G401 (cell line): Measurements from ENCODE around the gene HPN. TPM values are rescaled to one million over a fixed set of nuclear protein-coding genes. Genes with fewer than 3 reads are reported as not detected.
"Not testable (repeated sequence)": the region's sequence is repeated elsewhere in the genome, so short reads cannot be mapped to it uniquely, and the experiment has no call there.

Experiments
- DNase-seq: peaks from one replicate; pipeline ENCODE4 v3.0.0-alpha.2; 2015; ENCODE audit warnings: low spot score
- in situ Hi-C: cut with HindIII; loops from 2 replicates; pipeline ENCODE4 v1.10.0; 2016; ENCODE audit warnings: low sequenced_read_pairs, mixed read lengths
- total RNA-seq: library from RNA; depleted of rRNA; stranded (reverse); fragments of >200 nt; shearing (Covaris generic); gene quantifications from 2 replicates; pipeline ENCODE4 v1.2.3, GENCODE V29; 2014

HPN gene
- total RNA-seq, 1 experiment from 2014 or later, result not detected

- in situ Hi-C loops, result no loop called here
- no peak for DNase-seq
Measured at GRCh38 chr19:35093430-35093829, 51.9 kb downstream of the HPN start.

DNA sequence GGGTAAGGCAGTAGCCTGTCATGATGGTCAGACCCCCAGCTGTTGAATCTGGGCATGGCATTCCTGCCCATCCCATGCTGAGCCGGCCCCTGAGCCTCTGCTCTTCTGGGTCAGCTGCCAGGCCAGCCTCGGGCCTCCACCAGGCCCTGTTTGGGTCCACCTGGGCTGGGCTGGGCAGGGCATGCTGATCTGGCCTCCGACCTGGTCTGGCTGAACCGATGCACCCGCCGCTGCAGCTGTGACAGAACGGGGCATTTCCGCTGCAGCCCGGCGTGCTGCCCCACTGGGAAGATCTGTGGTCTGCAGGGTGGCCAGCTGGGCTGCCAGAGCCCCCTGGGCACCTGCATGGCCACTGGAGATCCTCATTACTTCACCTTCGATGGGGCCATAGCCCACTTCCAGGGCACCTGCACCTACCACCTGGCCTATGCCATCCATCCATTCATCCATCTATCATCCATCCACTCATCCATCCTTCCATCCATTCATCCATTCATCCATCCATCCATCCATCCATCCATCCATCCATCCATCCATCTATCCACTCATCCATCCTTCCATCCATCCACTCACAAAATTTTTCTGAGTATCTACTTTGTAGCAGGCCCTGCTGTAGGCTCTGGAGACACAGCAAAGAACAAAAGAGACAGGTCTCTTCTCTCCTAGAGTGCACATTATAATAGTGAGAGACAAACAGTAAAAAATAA lies 52.6 kb downstream of the HPN start:
- no peak for DNase-seq
- in situ Hi-C loops, result no loop called here

- in situ Hi-C loops, result no loop called here
- no peak for DNase-seq
Measured at GRCh38 chr19:35094656-35095055, 53.1 kb downstream of the HPN start.

- DNase-seq, result peak; percentile 98
- in situ Hi-C loops, result no loop called here
Measured at GRCh38 chr19:35095667-35096368, 54.3 kb downstream of the HPN start.

DNA sequence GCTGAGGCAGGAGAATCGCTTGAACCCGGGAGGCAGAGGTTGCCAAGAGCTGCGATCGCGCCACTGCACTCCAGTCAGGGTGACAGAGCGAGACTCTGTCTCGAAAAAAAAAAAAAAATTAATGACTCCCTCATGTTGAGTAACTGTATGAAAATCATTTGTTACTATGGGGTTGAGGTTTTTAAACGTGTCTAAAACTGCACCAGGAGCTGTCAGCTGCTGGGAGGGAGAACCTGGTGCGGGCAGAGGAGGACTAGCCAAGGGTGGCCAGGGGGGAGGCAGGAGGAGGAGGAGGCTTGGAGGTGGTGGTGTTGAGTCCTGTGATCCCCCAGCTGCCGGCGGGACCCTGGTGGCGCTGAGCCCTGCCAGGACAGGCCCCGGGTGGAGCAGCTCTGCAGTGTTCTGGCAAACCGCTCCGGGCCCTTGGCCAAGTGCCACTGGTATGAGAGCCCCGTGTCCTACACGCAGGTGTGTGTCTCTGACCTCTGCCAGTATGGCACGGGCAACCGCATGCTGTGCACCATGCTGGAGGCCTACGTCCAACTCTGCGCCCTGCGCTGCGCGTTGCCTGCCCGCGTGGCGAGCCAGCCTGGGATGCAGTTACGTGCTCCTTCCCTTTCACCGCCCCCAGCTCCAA lies 57.0 kb downstream of the HPN start:
- in situ Hi-C loops, result no loop called here
- peak; percentile 57 for DNase-seq

DNA sequence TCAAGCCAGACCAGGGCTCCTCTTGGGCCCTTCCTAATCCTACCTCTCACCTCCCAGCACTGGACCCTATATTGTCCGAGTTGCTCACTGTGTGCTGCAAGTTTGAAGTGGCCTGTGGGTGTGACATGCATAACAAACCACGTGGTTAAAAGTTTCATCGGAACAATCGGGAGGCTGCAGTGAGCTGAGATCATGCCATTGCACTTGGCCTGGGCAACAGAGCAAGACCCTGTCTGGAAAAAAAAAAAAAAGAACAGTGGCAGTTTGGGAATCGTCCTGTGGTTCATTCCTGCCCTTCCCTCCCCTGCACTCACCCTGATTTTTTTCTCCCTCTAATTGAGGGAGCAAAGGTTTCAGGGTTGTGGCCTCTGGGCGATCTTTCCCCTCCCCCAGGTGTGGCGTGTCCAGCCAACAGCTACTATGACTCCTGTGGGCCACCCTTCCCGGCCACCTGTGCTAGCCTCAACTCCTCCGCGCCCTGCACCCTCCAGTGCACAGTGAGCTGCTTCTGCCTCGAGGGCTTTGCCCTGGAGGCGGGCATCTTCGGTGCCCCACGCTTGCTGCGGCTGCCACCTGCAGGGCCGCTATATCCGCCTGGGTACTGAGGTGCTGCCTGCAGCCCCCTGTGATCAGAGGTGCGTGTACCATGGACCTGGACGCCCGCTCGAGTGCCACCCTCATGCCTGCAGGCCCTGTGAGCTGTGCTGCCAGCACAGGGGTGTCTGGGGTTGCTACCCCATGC lies 57.8 kb downstream of the HPN start:
- no peak for DNase-seq
- in situ Hi-C loops, result no loop called here

DNA sequence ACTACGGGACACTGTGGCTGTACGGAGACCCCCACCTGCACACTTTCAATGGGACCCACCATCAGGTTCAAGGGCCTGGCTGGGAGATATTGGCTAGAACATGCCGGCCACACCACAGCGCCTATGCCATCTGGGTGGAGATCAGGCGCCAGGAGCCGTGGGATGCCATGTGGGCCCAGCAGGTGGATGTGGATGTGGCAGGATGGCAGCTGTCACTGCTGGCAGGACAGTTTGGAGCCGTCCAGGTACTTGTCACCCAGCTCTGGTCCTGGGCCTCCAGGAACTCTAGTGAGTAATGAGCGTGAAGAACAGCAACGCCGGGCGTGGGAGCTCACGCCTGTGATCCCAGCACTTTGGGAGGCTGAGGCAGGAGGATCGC lies 58.4 kb downstream of the HPN start:
- peak; percentile 63 for DNase-seq
- in situ Hi-C loops, result no loop called here

- in situ Hi-C loops, result no loop called here
- no peak for DNase-seq
Measured at GRCh38 chr19:35100588-35101533, 59.3 kb downstream of the HPN start.

GRCh38 chr19:35101949-35102348 lies 60.4 kb downstream of the HPN start:
- DNase-seq, result not testable (repeated sequence)

DNA sequence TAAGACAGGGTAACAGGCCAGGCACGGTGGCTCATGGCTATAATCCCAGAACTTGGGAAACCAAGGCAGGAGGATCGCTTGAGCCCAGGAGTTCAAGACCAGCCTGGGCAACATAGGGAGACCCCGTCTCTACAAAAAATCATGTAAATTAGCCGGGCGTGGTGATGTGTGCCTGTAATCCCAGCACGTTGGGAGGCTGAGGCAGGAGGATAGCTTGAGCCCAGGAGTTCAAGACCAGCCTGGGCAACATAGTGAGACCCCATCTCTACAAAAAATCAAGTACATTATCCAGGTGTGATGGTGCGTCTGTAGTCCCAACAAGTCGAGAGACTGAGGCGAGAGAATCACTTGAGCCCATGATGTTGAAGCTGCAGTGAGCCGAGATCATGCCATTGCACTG lies 62.1 kb downstream of the HPN start:
- in situ Hi-C loops, DNase-seq: not testable (repeated sequence)

More at GRCh38 chr19:35101949-35102348, 60.4 kb downstream of the HPN start:
- in situ Hi-C loops, result not testable (repeated sequence)

DNA sequence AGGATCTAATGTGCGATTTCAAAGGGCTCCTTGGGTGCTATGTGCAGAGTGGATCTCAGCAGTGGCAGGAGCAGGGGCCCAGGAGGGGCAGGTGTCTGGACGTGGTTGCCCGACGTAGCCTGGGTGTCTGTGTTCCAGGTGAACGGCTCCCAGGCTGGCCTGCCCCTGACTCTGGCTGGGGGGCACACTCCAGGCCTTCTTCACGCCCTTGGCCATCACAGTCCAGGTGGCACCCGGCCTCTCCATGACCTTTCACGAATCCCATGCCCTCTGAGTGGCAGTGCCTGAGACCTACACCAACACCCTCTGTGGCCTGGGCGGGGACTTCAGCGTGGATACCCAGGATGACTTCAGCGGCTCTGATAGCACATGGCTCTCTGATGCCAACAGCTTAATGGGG lies 62.8 kb downstream of the HPN start:
- DNase-seq, result no peak
- in situ Hi-C loops, result no loop called here

GRCh38 chr19:35105047-35105410 lies 63.5 kb downstream of the HPN start:
- no peak for DNase-seq
- in situ Hi-C loops, result no loop called here

GRCh38 chr19:35105411-35106290 lies 64.1 kb downstream of the HPN start:
- DNase-seq, result no peak
- in situ Hi-C loops, result no loop called here

DNA sequence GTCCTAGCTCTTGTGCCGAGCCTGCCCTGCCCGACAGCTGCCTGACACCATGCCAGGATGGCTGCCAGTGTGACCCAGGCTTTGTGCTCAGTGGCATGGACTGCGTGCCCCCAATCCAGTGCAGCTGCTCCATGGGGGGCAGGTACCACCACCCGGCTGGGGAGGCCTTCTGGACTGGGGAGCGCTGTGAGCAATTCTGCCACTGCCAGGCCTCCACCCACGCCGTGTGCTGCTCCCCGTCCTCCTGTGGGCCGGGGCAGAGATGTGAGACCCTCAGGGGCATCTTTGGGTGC lies 64.7 kb downstream of the HPN start:
- in situ Hi-C loops, result no loop called here
- no peak for DNase-seq

DNA sequence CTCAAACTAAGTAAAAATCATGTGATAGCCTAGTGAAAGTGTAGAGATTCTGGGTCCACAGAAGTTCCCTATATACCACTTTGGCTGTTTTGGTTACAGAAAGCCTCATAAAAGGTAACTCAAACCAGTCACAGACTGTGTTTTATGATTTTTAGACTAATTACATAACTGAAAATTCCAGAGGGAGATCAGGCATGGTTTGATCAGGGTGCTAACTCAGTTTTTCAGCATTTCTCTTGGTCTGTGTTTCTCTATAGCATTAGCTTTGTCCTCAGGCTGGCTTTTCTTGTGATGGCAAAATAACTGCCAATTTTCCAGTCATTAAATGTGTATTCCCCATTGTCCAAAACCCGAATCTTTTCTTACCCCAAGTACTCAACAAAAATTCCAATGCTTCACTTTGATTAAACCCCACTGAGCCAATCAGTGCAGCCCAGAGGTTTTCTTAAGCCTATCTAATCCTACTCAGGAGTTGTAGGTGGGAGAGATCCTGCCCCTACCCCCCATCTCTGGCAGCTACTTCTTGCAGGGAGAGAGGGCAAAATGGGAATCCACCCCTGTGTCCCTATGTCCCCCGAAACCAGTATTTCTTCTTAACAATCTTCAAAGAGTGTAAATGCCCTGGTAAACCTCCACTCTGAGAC lies 65.5 kb downstream of the HPN start:
- no peak for DNase-seq
- in situ Hi-C loops, result no loop called here

DNA sequence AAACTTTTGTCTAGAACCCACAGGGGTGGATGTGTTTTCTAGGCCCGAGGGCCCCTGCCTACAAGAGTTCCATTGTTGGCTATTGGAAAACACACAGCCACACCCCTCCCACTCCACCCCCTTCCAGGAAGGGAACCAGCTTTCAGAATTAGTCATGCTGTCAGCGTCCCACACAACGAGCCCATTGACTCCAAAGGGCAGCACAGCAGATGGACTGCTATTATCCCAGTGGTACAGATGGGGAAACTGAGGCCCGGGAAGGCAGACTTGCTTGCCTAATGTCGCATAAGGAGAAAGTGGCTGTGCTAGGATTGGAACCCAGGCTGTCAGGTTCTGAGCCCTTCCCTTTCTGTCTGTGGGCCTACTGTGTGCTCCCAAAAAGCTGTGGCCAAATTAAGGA lies 66.0 kb downstream of the HPN start:
- in situ Hi-C loops, result no loop called here
- DNase-seq, result no peak

GRCh38 chr19:35108730-35109129 lies 67.2 kb downstream of the HPN start:
- DNase-seq, result no peak
- in situ Hi-C loops, result no loop called here
